ELR (cell line): ENCODE measurements around the gene CD209.

Source experiments
- DNase-seq: peaks from one replicate; pipeline ENCODE4 v3.0.0-alpha.2; 2015; ENCODE audit warnings: low read depth

The CD209 gene

DNA sequence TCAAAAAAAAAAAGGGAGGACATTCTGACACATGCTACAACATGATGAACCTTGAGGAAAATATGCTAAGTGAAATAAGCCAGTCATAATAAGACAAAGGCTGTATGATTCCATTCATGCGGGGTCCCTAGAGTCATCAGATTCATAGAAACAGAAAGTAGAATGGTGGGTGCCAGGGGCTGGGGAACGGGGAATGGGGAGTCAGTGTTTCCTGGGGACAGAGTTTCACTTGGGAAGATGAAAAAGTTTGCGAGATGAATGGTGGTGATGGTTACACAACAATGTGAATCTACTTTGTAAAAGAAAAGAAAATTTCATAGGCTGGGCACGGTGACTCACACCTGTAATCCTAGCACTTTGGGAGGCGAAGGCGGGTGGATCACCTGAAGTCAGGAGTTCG is 9.3 kb downstream of the CD209 start:
- DNase-seq: no peak

DNA sequence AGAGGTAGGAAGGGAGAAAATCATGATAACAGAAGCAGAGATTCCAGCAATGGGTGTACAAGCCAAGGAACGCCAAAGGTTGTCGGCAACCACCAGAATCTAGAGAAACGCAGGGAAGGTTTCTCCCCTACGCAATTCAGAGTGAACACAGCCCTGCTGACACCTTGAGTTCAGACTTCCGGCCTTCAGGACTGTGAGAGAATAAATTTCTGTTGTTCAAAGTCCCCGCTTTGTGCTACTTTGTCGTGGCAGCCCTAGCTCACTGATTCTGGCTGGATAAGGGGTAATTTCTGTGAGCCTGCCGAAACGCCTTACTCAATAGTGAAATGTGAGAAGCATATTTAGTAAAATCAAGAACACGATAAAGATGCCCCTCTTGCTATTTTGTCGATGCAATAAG is 10.1 kb downstream of the CD209 start:
- no peak for DNase-seq

DNA sequence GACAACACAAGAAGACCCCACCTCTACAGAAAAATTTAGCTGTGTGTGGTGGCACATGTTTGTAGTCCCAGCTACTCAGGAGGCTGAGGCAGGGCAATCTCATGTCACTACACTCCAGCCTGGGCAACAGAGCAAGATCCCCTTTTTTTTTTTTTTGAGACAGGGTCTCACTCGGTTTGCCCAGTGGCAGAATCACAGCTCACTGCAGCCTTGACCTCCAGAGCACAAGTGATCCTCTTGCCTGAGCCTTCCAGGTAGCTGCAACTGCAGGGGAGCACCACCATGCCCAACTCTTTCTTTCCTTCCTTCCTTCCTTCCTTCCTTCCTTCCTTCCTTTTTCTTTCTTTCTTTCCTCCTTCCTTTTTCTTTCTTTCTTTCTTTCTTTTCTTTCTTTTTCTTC is 11.2 kb downstream of the CD209 start:
- no peak for DNase-seq

DNA sequence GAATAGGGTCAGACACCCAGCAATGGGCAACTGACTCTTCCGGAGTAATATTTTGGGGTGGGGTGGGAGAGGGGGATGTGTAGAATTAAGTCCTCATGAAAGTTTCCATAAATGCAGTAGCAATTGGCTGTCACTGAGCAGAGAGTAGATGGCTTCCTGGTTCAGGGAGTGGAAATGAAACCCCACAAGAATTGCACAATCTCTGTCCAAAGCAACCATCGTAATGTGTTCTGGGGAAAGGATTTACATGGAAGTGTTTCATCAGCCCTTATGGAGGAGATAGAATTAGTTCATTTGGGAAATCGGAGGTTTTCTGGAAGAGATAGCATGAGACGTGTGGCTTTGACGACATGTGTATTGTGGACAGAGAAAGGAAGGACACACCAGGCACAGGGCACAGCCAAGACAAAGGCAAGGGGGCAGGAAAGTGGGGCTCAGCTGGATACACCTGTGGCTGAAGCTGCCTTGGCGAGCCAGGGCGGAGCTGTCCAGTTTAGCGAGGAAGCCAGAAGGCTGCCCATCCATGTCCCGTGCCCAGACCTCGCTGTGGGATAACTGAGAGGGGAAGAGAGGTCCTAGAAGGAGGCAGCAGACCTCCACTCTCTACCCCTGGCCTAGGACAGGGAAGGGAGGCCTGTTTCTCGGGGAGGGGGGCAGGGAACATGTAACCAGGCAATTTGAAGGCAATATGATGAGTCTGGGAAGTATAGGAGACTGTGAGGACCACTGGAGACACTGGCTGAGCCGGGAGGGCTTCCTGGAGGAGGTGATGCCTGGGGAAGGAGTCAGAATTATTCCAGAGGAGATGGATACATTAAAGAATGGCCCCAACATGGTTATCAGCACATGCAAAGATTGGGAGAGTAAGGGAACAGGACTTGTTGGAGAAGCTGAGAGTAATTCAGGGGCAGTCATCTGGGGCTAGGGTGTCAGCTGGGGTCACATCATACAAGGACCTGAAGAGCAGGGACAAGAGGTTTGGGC is 12.8 kb downstream of the CD209 start:
- DNase-seq: no peak

DNA sequence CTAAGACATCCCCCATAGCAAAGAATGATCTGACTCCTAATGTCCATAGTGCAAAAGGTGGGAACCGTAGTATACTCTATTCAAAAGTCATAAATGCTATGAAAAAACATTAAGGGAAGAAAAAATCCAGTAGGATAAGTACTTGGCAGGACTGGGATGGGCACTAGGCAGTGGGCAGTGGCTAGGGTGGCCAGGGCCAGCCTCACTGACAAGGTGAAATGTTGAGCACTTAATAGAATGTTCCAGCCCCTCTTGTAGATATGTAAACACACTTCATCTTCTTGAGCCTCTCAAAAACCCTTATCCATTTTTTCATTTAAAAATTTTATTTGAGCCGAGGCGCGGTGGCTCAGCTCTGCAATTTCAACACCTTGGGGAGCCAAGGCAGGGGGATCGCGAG is 14.0 kb downstream of the CD209 start:
- DNase-seq: no peak

DNA sequence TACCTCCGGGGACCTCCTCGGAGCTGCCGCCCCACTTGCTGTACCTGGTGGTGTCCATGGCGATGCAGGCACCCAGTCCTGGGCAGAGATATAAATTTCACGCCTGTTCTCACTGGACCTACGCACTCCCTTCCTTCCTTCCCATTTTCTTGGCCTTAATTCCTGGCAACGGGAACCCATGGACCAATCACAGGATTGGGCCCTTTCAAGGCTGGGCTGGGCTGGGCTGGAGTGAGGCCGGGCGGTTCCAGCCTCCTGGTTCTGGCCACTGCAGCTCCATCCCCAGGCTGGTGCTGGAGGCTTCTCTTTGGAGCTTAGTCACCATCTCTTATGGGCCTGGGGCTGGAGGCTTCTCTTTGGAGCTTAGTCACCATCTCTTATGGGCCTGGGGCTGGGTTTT is 15.3 kb downstream of the CD209 start, which contains the start of gene CLEC4G:
TSS of gene CLEC4G (minus strand) at position 66 of the 400 bp plus-strand sequence. CDS start at position 58, 8 bp downstream.
- no peak for DNase-seq

DNA sequence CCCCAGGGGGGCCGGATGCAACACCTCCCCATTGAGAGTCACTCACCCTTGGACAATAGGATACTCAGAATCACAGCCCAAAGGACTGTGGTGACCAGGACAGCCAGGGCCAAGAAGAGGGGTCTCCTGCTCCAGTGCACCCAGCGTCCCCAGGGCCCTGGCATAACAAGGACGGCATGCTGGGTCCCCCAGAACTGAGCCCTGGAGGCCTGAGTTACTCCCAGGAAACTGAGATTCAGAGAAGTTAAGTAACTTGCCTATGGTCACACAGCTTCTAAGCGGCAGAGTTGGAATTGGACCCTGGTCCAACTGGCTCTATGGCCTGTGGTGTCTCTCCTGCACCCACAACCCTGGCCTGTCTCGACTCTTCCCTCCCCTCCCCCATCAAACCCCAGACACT is 15.7 kb downstream of the CD209 start:
- no peak for DNase-seq

DNA sequence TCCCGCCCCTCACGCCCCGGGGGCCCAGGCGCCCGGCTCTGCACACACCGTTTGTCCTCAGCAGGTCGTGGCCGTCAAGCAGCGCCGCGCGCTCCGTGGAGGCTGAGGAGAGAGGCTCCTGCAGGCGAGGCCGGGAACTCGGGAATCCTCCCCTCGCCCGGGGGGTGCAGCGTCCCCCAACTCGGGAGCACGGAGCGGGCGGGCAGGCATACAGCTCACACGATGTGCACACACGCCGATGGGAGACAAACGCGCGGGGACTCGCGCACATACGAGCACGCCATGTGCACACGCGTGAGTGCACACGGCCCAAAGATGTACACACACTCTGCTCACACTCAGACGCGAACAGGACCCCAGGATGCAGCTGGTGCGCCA is 16.1 kb downstream of the CD209 start:
- no peak for DNase-seq

DNA sequence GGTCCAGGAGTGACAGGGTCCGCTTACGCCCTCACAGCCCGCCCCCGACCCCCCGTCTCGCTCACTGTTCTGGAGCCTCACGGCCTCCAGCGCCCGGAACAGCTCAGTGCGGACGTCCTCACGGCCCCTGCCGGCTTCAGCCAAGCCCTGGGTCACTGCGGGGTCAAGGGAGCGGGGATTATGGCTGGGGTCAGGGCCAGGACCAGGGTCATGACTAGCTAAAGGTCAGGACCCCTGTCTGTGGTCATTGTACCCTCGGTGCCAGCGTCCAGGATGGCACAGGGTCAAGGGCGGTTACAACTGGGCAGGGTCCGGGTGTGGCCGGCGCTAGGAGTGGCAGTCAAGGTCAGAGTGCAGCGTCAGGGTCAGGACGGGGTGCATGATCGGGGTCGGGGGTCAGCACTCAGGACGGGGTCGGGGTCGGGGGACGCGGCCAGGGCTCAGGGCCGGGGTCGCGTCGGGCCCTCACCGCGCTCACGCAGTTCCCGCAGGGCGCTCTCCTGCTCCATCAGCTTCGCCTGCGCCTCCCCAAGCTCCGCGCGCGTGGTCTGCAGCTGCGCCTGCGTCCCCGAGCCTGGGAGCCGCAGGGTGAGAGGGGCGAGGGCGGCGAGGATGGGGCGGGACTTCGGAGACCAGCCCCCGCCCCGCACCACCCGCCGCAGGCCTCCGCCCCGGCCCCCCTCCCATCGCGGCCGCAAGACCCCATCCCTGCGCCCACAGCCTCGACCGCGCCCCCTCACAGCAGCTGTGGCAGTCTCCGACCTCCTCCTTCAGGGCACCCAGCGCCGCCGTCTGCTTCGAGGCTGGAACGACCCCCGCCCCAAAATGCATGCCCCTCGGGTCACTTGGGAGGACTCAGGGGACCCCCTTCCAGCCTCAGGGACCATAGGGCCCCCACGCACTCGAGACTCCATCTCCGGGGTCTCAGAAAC is 16.8 kb downstream of the CD209 start:
- DNase-seq: no peak

DNA sequence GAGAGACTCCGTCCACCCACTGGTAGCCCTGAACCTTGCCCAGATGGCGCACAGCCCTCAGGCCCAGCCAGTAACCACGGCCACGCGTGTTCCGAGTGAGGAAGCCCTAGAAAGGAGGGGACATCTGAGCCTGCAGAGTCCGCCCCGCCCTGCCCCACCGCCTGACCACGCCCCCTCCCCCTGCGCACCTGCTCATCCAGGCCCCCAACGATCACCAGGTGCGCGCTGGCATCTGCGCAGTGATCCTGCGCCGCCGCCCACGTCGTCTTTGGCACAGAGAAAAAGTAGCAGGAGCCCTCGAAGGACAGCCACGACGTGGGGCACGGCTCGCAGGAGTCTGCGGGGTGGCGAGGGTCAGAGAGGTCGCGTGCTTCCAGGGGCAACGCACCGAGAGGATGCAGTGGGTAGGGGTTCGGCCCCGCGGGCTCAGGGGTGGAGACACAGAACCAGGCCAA is 17.5 kb downstream of the CD209 start:
- DNase-seq: no peak

DNA sequence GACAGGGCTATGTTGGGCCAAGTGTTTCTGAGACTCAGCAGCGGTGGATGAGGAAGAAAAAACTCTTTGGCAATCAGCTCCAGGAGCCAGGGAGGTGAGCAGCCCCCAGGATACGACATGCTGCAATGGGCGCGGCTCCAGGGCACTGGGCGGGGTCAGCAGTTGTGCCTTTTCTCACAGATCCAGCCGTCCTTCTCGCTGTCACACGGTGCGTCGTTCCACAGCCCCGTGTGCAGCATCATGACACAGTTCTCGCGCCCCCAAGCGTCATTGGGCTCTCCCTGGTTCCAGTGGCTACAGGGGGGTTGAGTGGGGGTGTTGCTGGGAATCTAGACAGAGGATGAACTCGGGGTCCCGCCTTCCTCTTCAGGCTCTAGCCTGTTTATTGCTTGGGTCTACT is 18.1 kb downstream of the CD209 start:
- DNase-seq: no peak

DNA sequence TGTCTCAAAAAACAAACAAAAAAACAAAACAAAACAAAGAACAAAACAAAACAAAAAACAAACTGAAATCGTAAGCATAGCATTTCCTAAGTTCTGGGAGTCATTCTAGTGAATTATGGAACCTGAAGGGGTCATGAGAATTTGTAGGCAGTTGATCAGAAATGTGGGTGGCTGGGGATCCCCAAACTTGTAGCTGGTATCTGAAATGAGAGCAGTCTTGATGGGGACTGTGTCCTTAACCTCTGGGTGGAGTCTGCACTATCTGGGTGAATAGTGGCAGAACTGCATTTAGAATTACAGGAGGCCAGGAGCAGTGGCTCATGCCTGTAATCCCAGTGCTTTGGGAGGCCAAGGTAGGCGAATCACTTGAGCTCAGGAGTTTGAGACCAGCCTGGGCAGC is 21.5 kb downstream of the CD209 start:
- no peak for DNase-seq

DNA sequence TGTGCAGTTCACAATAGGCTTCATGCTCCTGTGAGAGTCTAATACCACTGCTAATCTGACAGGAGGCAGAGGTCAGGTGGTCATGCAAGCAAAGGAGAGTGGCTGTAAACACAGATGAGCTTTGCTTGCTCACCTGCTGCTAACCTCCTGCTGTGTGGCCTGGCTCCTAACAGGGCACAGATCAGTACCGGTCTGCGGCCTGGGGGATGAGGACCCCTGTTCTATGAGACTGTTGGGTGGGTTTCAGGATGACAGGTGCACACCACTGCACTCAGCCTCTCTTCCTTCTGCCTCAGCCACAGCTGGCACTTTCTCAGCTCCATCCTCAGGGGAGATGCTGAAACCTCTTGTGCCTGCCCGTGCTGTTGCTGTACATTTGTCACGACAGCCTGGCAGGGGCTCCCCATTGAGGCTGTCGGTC is 25.1 kb downstream of the CD209 start:
- no peak for DNase-seq

DNA sequence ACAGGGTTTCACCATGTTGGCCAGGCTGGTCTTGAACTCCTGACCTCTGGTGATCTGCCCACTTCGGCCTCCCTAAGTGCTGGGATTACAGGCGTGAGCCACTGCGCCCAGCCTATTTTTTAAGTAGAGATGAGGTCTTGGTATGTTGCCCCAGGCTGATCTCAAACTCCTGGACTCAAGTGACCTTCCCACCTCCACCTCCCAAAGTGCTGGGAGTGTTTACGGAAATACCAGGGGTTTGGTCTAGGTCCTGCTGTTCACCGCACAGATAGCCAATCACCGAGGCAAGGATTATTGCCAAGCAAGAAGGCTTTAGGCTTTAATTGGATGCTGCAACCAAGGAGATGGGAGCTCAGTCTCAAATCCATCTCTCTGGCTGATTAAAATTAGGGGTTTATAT is 27.0 kb downstream of the CD209 start:
- DNase-seq: no peak

DNA sequence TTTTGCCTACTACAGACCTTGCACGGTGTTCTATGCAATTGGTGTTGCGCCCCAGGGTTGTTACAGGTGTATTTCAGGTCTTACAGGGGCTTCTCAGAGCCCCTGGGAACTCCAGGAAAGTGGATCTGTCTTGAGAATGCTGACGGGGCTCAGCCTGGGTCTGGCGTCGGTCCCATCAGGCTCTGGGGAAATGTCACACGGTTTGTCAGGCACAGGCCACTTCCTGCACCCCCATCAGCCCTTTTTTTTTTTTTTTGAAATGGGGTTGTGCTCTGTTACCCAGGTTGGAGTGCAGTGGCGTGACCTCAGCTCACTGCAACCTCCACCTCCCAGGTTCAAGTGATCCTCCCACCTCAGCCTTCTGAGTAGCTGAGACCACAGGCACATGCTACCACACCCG is 28.7 kb downstream of the CD209 start:
- no peak for DNase-seq

DNA sequence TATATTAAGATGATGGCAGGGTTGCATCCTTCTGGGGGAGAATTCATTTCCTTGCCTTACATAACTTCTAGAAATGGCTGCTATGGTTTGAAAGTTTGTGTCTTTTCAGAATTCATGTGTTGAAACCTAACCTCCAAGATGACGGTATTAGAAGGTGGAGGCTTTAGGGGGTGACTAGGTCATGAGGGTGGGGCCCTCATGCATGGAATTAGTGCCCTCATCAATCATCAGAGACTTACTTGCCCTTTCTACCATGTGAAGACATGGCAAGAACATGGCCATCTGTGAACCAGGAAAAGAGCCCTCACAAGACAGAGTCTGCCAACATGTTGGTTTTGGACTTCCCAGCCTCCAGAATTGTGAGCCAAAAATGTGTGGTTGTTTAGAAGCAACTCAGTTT is 30.6 kb downstream of the CD209 start:
- no peak for DNase-seq

DNA sequence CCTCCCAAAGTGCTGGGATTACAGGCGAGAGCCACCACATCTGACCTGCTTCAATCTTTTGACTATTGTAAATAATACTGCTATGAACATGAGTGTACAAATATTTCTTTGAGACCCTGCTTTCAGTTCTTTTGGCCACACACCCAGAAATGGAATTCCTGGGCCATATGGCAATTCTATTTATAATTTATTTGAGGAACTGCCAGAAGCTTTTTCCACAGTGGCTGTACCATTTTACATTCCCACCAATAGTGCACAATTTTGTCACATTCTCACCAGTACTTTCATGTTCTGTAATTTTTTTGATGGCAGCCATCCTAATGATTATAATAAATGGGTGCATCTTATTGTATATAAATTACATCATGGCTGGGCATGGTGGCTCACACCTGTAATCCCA is 31.7 kb downstream of the CD209 start:
- DNase-seq: no peak

DNA sequence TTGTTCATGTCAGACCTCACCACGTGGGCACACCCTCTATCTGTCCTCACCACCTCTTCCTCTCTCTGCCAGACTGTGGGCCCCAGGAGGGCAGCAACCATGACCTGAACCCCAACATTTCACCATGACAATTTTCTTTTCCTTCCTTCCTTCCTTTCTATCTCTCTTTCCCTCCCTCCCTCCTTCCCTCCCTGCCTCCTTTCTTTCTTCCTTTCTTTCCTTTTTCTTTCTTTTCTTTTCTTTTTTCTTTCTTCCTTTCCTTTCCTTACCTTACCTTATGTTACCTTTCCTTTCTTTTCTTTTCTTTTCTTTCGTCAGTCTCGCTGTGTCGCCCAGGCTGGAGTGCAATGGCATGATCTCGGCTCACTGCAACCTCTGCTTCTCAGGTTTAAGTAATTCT is 36.7 kb downstream of the CD209 start:
- no peak for DNase-seq

DNA sequence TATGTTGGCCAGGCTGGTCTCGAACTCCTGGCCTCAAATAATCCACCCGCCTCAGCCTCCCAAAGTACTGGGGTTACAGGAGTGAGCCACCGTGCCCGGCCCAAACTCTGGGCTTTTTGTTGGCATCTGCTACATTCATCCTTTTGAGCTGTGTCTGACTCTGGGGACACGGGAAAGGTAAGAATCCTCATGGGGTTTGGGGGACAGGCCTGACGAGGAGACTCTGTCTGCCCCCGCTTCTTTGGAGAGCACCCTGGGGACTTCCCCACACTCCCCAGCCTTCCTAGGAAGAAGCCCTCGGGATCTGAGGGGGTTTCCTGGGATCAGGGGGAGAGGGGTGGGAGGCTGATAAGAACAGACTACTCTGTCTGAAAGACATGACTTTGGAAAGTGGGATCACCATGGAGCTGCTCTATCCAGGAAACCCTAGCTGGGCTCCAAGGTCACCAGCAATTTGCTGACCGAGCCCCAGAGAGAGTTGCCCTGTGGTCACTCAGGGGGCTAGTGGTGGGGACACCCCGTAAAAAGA is 37.3 kb downstream of the CD209 start:
- DNase-seq: no peak

DNA sequence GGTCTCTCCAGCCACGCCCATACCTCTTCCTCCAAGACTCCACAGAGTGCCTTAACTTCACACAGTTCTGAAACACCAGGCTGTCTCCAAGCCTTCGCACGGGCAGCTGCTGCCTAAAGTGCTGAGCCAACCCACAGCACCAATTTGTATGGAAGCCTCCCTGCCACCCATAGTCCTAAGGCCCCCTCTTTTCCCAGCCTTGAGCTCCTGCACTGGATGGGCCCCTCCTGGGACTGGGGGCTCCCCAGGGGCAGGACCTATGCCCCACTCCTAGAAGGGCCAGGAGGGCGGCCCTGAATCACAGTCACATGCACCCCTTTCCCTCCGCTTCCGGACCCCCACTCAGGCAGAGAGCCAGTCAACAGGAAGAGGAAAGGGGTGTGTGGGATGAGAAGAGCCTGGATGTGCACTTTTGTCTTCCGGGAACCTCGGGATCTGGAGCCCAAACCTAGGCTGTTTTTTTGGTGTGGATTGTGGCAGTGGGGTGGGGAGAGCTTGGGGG is 40.3 kb downstream of the CD209 start:
- DNase-seq: no peak

DNA sequence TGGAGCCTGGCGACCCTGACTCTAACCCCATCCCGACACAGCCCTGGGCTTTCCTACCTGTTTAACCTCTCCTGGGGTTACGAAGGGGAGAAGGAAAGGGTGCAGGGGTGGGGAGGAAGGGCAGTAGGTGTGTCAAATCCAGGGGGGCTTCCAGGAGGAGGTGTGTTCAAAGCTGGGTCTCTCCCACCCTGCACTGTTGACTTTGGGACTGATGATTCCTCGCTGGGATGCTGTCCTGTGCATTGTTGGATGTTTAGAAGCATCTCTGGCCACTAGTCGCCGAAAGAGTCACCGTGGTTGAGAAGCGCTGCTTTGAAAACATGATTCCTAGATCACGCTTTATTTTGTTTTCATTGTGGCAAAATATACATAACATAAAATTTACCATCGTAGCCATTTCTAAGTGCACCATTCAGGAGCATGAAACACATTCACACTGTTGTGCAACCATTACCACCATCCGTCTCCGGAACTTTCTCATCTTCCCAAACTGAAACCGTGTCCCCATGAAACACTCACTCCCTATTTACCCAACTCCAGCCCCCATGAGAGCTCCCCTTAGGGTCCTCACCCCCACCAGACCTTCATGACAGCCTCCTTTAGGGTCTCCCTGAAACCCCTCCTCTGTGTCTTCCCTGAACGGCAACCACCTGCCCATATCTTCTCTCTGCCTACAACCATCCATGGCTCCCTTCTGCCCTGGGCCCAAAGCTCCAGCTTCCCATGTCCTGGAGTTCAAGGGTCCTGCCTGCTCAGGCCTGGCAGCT is 41.0 kb downstream of the CD209 start:
- no peak for DNase-seq
